ENCODE measurements around the gene STK32B. TPM values are rescaled to one million over a fixed set of nuclear protein-coding genes. Genes with fewer than 3 reads are reported as not detected.

Gene STK32B
- total and polyA plus RNA-seq, 2 experiments from 2014 or later, result 0.71 to 2.3 TPM

- Histone ChIP-seq H3K4me2 (no peak overlapping the region), H3K27ac (ENCODE audit: low read depth) (no peak overlapping the region), H3K27me3 (ENCODE audit: insufficient read depth) (no peaks in the 10 kb centered on the region), H3K36me3 (ENCODE audit: insufficient read depth) (no peaks in the 10 kb centered on the region; the same call in 1 of the 2 replicates), H3K4me3 (no peak overlapping the region), H3F3A (replicated peaks; ENCODE audit: low read depth) (no peaks in the 10 kb centered on the region), H3K4me1 (ENCODE audit: insufficient read depth) (peaks cover 5% of the 10 kb centered on the region; the same call in 1 of the 2 replicates), H3K79me2 (replicated peaks; ENCODE audit: insufficient read depth) (no peaks in the 10 kb centered on the region), H2AFZ (no peak overlapping the region), H3K9me2 (ENCODE audit: insufficient read depth) (no peaks in the 10 kb centered on the region), H4K20me1 (replicated peaks; ENCODE audit: insufficient read depth) (no peaks in the 10 kb centered on the region)
- H3K27me3 Mint-ChIP-seq (ENCODE audit: insufficient read depth, low read depth, poor library complexity), result peaks cover 7% of the 10 kb centered on the region
- no peak overlapping the region for H3K27ac Mint-ChIP-seq
- ATAC-seq (no peak), DNase-seq (ENCODE audit: low spot score) (no peak)
- peaks cover 8% of the 10 kb centered on the region; the same call in 2 of the 3 replicates for H3K4me1 Mint-ChIP-seq
- H3K36me3 Mint-ChIP-seq (ENCODE audit: low read depth), result no peaks in the 10 kb centered on the region
- TF ChIP-seq STAT1 (IDR thresholded peaks at IDR 0.05; ENCODE audit: unreplicated experiment) (no peak), JUNB (IDR thresholded peaks at IDR 0.05; ENCODE audit: unreplicated experiment) (no peak), EZH2phosphoT487 (IDR thresholded peaks at IDR 0.05; ENCODE audit: unreplicated experiment) (no peak), NANOG (IDR thresholded peaks at IDR 0.05; ENCODE audit: borderline replicate concordance) (no peak), ZNF331 (CRISPR knock-in tag; IDR thresholded peaks at IDR 0.05; ENCODE audit: low read depth) (no peak), ZNF462 (CRISPR knock-in tag; IDR thresholded peaks at IDR 0.05) (no peak), EZH2 (IDR thresholded peaks at IDR 0.05; ENCODE audit: low read depth, unreplicated experiment) (no peak), CTCF (conservative IDR thresholded peaks at IDR 0.05; ENCODE audit: low read depth in 2 of 2) (no peak), POLR2AphosphoS5 (IDR thresholded peaks at IDR 0.05; ENCODE audit: low read depth) (no peak), REST (IDR thresholded peaks at IDR 0.05; ENCODE audit: unreplicated experiment) (no peak), CREB1 (CRISPR knock-in tag; IDR thresholded peaks at IDR 0.05; ENCODE audit: low read depth) (no peak), ZNF114 (CRISPR knock-in tag; IDR thresholded peaks at IDR 0.05) (no peak), ETS1 (IDR thresholded peaks at IDR 0.05) (no peak)
- no peak overlapping the region for H3K4me3 Mint-ChIP-seq
- H3K9me3 Mint-ChIP-seq, result no peaks in the 10 kb centered on the region; the same call in 2 of the 3 replicates
These were observed 319.0 kb downstream of the STK32B start for GRCh38 chr4:5370286-5370685.
